ENCODE results near the gene RETNLB.

The RETNLB gene

DNA sequence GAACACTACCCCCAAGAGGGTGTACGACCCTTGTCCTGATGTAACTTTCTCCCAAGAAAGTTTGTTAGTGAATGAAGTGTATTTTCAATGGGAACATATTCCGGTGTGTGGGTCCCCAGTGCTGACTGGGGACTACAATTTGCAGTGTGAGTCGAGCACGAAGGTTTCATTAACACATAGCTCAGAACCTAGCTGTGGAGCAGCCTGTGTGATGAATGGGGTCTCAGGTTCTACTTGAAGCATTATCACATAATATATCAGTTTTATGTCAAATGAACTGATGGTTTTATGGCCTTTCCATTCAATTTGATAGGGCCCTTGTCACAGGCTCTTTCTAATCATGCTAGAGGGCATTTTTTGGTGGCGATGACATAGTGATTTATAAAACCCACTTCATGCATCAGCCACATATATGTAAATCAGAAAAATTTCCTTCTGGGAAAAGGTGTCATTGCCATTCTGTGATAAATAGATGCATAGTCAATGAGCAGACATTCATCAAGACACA lies 44.1 kb downstream of the RETNLB start:
- Histone ChIP-seq H3K79me2 (ENCODE audit: low read length) (no peaks in the 10 kb centered on the region), H3K4me1 (ENCODE audit: low read length) (no peaks in the 10 kb centered on the region), H3K27me3 (ENCODE audit: low read depth, low read length) (no peaks in the 10 kb centered on the region), H2AFZ (ENCODE audit: low read depth, low read length) (no peak overlapping the region), H3K9me3 (ENCODE audit: insufficient read depth, low read length) (no peaks in the 10 kb centered on the region), H3K4me3 (ENCODE audit: low read length) (no peak overlapping the region), H3K36me3 (replicated peaks; ENCODE audit: low read depth, low read length) (no peaks in the 10 kb centered on the region), H3K9ac (ENCODE audit: low read length) (no peak overlapping the region), H4K20me1 (ENCODE audit: insufficient read depth, low read length) (no peaks in the 10 kb centered on the region), H3K4me2 (ENCODE audit: low read length) (no peak overlapping the region), H3K27ac (ENCODE audit: low read length) (no peak overlapping the region)
- TF ChIP-seq, protein P1, sequence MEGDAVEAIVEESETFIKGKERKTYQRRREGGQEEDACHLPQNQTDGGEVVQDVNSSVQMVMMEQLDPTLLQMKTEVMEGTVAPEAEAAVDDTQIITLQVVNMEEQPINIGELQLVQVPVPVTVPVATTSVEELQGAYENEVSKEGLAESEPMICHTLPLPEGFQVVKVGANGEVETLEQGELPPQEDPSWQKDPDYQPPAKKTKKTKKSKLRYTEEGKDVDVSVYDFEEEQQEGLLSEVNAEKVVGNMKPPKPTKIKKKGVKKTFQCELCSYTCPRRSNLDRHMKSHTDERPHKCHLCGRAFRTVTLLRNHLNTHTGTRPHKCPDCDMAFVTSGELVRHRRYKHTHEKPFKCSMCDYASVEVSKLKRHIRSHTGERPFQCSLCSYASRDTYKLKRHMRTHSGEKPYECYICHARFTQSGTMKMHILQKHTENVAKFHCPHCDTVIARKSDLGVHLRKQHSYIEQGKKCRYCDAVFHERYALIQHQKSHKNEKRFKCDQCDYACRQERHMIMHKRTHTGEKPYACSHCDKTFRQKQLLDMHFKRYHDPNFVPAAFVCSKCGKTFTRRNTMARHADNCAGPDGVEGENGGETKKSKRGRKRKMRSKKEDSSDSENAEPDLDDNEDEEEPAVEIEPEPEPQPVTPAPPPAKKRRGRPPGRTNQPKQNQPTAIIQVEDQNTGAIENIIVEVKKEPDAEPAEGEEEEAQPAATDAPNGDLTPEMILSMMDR (IDR thresholded peaks at IDR 0.05; ENCODE audit: low read depth, low read length): no peak
- TF ChIP-seq EZH2phosphoT487 (IDR thresholded peaks at IDR 0.05; ENCODE audit: low read depth): no peak
